Hepatocyte (in vitro differentiated cells): Measurements from ENCODE around the gene KRT75. TPM values are rescaled to one million over a fixed set of nuclear protein-coding genes. Genes with fewer than 3 reads are reported as not detected.

Experiments used
- DNase-seq: peaks from one replicate; pipeline ENCODE4 v3.0.0-alpha.2; 2016; ENCODE audit warnings: low spot score
- H2AFZ ChIP-seq: fragments of 200-600 bp; sonication (generic); 2 replicates; pipeline ENCODE4 v1.6.0; 2016; ENCODE audit warnings: antibody characterized with exemption, mild to moderate bottlenecking
- H3K27ac ChIP-seq: fragments of 200-600 bp; sonication (generic); 2 replicates; pipeline ENCODE4 v1.5.1; 2016; ENCODE audit warnings: mild to moderate bottlenecking
- H3K27me3 ChIP-seq: fragments of 200-600 bp; sonication (generic); 2 replicates; pipeline ENCODE4 v1.6.1; 2016
- H3K36me3 ChIP-seq: fragments of 200-600 bp; sonication (generic); replicated peaks from 2 replicates; pipeline ENCODE4 v1.5.1; 2016; ENCODE audit warnings: low read depth; ENCODE audit not compliant: insufficient read depth
- H3K4me1 ChIP-seq: fragments of 200-600 bp; sonication (generic); 2 replicates; pipeline ENCODE4 v1.5.1; 2016; ENCODE audit warnings: mild to moderate bottlenecking, moderate library complexity; ENCODE audit not compliant: insufficient read depth
- H3K4me2 ChIP-seq: fragments of 200-600 bp; sonication (generic); 2 replicates; pipeline ENCODE4 v1.6.0; 2016
- H3K4me3 ChIP-seq: fragments of 200-600 bp; sonication (generic); 2 replicates; pipeline ENCODE4 v1.5.1; 2016; ENCODE audit warnings: mild to moderate bottlenecking
- H3K79me2 ChIP-seq: fragments of 200-600 bp; sonication (generic); 2 replicates; pipeline ENCODE4 v1.6.0; 2017; ENCODE audit warnings: mild to moderate bottlenecking
- H3K9me2 ChIP-seq: fragments of 200-600 bp; sonication (generic); replicated peaks from 2 replicates; pipeline ENCODE4 v1.6.0; 2017; ENCODE audit warnings: mild to moderate bottlenecking; ENCODE audit not compliant: insufficient read depth
- H3K9me3 ChIP-seq: fragments of 200-600 bp; sonication (generic); 2 replicates; pipeline ENCODE4 v1.5.1; 2016; ENCODE audit warnings: low read depth, mild to moderate bottlenecking
- H4K20me1 ChIP-seq: fragments of 200-600 bp; sonication (generic); 2 replicates; pipeline ENCODE4 v1.6.0; 2016; ENCODE audit warnings: mild to moderate bottlenecking; ENCODE audit not compliant: insufficient read depth, poor library complexity, severe bottlenecking
- EZH2 ChIP-seq: fragments of 200-600 bp; sonication (generic); IDR thresholded peaks from 2 replicates; pipeline ENCODE4 v1.6.1; 2016; ENCODE audit warnings: antibody characterized with exemption, mild to moderate bottlenecking, borderline replicate concordance
- EZH2phosphoT487 ChIP-seq: fragments of 200-600 bp; sonication (generic); IDR thresholded peaks from one replicate; pipeline ENCODE4 v1.6.1; 2018; ENCODE audit warnings: antibody characterized with exemption, mild to moderate bottlenecking, low read depth, moderate library complexity; ENCODE audit not compliant: unreplicated experiment, severe bottlenecking
- WGBS: methylation state at CpG from one replicate; pipeline ENCODE4 v1.1.6; 2016; ENCODE audit warnings: low lambda C conversion rate; ENCODE audit errors: missing lambda C conversion rate; 5-methylcytosine and 5-hydroxymethylcytosine counted together
- polyA plus RNA-seq: library from polyadenylated mRNA; unstranded; fragments of >200 nt; fragmentation: Nextera tagmentation; extraction: Ambion mirVana; gene quantifications from 2 replicates; pipeline ENCODE4 v1.2.1, GENCODE V29; 2016
- total RNA-seq: library from RNA; depleted of rRNA; stranded (reverse); fragments of >200 nt; gene quantifications from 2 replicates; pipeline ENCODE4 v1.2.3, GENCODE V29; 2014
- TF ChIP-seq, protein P1 (sequence below): fragments of 200-600 bp; sonication (generic); IDR thresholded peaks from 2 replicates; pipeline ENCODE4 v1.5.1; 2016; ENCODE audit warnings: antibody characterized with exemption, mild to moderate bottlenecking; ENCODE audit not compliant: poor library complexity

The KRT75 gene
- total and polyA plus RNA-seq, 2 experiments from 2014 or later = not detected

DNA sequence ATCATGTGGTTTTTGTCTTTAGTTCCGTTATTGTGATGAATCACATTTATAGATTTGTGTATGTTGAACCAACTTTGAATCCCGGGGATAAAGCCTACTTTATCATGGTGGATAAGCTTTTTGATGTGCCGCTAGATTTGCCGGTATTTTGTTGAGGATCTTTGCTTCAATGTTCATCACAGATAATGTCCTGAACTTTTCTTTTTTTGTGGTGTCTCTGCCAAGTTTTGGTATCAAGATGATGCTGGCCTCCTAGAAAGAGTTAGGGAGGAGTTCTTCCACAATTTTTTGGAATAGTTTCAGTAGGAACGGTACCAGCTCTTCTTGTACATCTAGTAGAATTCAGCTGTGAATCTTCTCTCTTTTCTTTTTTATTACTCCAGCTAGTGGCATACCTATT is 24.7 kb upstream of the KRT75 start:
- H3K9me2 ChIP-seq = no peaks in the 10 kb centered on the region
- TF ChIP-seq EZH2 (no peak), EZH2phosphoT487 (no peak)
- TF ChIP-seq, protein P1, sequence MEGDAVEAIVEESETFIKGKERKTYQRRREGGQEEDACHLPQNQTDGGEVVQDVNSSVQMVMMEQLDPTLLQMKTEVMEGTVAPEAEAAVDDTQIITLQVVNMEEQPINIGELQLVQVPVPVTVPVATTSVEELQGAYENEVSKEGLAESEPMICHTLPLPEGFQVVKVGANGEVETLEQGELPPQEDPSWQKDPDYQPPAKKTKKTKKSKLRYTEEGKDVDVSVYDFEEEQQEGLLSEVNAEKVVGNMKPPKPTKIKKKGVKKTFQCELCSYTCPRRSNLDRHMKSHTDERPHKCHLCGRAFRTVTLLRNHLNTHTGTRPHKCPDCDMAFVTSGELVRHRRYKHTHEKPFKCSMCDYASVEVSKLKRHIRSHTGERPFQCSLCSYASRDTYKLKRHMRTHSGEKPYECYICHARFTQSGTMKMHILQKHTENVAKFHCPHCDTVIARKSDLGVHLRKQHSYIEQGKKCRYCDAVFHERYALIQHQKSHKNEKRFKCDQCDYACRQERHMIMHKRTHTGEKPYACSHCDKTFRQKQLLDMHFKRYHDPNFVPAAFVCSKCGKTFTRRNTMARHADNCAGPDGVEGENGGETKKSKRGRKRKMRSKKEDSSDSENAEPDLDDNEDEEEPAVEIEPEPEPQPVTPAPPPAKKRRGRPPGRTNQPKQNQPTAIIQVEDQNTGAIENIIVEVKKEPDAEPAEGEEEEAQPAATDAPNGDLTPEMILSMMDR = no peak
- no peak overlapping the region for H3K4me3 ChIP-seq
- H3K9me3 ChIP-seq = no peaks in the 10 kb centered on the region
- no peak overlapping the region for H2AFZ ChIP-seq
- H4K20me1 ChIP-seq = no peaks in the 10 kb centered on the region
- H3K36me3 ChIP-seq = no peaks in the 10 kb centered on the region
- no peak overlapping the region for H3K4me2 ChIP-seq
- no peak for DNase-seq
- H3K27ac ChIP-seq = no peak overlapping the region
- WGBS = 81% methylated on average over 5 of the region's 5 CpGs
- H3K27me3 ChIP-seq = no peaks in the 10 kb centered on the region
- H3K79me2 ChIP-seq = no peaks in the 10 kb centered on the region
- H3K4me1 ChIP-seq = no peaks in the 10 kb centered on the region

DNA sequence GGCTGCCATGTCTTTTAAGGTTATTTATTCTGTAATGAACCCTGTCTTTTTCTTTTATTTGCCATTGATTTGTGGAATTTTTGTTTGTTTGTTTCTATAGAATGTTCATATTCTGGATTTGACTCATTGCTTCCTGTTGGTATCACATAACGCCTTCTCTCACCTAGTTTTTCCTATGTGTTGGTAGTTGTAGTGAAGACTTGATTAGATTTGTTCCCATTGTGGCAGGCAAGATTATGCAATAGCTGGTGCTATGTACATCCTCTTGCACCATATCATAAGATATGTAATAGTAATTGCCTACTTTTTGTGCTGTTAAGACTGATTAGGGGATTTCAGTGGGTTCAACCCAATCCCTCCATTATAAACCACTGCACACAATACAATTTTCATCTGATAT is 21.6 kb upstream of the KRT75 start:
- no peak for DNase-seq
- H3K9me3 ChIP-seq = no peaks in the 10 kb centered on the region
- no peaks in the 10 kb centered on the region for H4K20me1 ChIP-seq
- no peak overlapping the region for H3K27ac ChIP-seq
- TF ChIP-seq, protein P1 = no peak
- TF ChIP-seq EZH2 (no peak), EZH2phosphoT487 (no peak)
- no peak overlapping the region for H3K4me2 ChIP-seq
- H2AFZ ChIP-seq = no peak overlapping the region
- H3K4me1 ChIP-seq = no peaks in the 10 kb centered on the region
- H3K4me3 ChIP-seq = no peak overlapping the region
- no peaks in the 10 kb centered on the region for H3K36me3 ChIP-seq
- H3K27me3 ChIP-seq = no peaks in the 10 kb centered on the region
- no peaks in the 10 kb centered on the region for H3K79me2 ChIP-seq
- no peaks in the 10 kb centered on the region for H3K9me2 ChIP-seq
- 89% methylated on average over 1 of the region's 1 CpG for WGBS

- Histone ChIP-seq H3K4me1 (no peaks in the 10 kb centered on the region), H3K36me3 (no peaks in the 10 kb centered on the region), H3K27me3 (no peaks in the 10 kb centered on the region), H3K4me2 (no peak overlapping the region), H4K20me1 (no peaks in the 10 kb centered on the region), H3K79me2 (no peaks in the 10 kb centered on the region), H3K27ac (no peak overlapping the region), H3K9me2 (no peaks in the 10 kb centered on the region), H2AFZ (no peak overlapping the region), H3K9me3 (no peaks in the 10 kb centered on the region), H3K4me3 (no peak overlapping the region)
- WGBS = 39% methylated on average over 3 of the region's 3 CpGs
- no peak for TF ChIP-seq EZH2
- TF ChIP-seq EZH2phosphoT487 = no peak
- TF ChIP-seq, protein P1 = no peak
- DNase-seq = no peak
Observed at GRCh38 chr12:52454411-52455201, 20.4 kb upstream of the KRT75 start.
